OCI-LY7 (cell line): ENCODE measurements around the gene HACE1. TPM values are rescaled to one million over a fixed set of nuclear protein-coding genes. Genes with fewer than 3 reads are reported as not detected.

Experiments
- Bru-seq: library from RNA; stranded (reverse); fragments of 400-500 nt; gene quantifications from one replicate; lab custom pipeline; 2021; lab: Mats Ljungman, UMichigan
- BruChase-seq, 2 experiments: library from RNA; stranded (reverse); fragments of 400-500 nt; gene quantifications; one replicate each; lab custom pipeline; 2021; lab: Mats Ljungman, UMichigan
- BruUV-seq: library from RNA; stranded (reverse); fragments of 400-500 nt; replicated peaks from 2 replicates; lab custom pipeline; 2021; lab: Mats Ljungman, UMichigan
- CTCF ChIA-PET: fragments of 300-600 bp; sonication (Branson Sonifier 250); formaldehyde crosslinking; loops from one replicate; lab custom pipeline; 2022; ENCODE audit warnings: antibody characterized with exemption; ENCODE audit not compliant: unreplicated experiment; lab: Charles Lee
- POLR2A ChIA-PET: fragments of 300-600 bp; sonication (Branson Sonifier 250); formaldehyde crosslinking; loops from one replicate; lab custom pipeline; 2022; ENCODE audit warnings: antibody characterized with exemption; lab: Charles Lee
- DNase-seq: peaks from one replicate; pipeline ENCODE4 v3.0.0-alpha.2; 2015; ENCODE audit warnings: low spot score
- H2AFZ ChIP-seq: fragments of 200-600 bp; sonication (generic), shearing (Covaris generic); 2 replicates; pipeline ENCODE4 v1.6.1; 2014; ENCODE audit warnings: mild to moderate bottlenecking, antibody characterized with exemption, low read length, moderate library complexity
- H3K27ac ChIP-seq: fragments of 200-600 bp; sonication (generic); 2 replicates; pipeline ENCODE4 v1.5.1; 2014; ENCODE audit warnings: mixed run types, low read depth, mild to moderate bottlenecking, moderate library complexity, low read length, inconsistent platforms; ENCODE audit not compliant: poor library complexity, severe bottlenecking
- H3K36me3 ChIP-seq: fragments of 200-600 bp; sonication (generic); 2 replicates; pipeline ENCODE4 v1.6.1; 2014; ENCODE audit warnings: mild to moderate bottlenecking, antibody characterized with exemption, low read length, moderate library complexity, mixed read lengths; ENCODE audit not compliant: insufficient read depth
- H3K4me1 ChIP-seq: fragments of 200-600 bp; sonication (generic); 2 replicates; pipeline ENCODE4 v1.5.1; 2014; ENCODE audit warnings: mild to moderate bottlenecking, low read length; ENCODE audit not compliant: insufficient read depth, poor library complexity, severe bottlenecking
- H3K4me2 ChIP-seq: fragments of 200-600 bp; sonication (generic); 2 replicates; pipeline ENCODE4 v1.6.1; 2014; ENCODE audit warnings: mild to moderate bottlenecking, low read length
- H3K4me3 ChIP-seq: fragments of 200-600 bp; sonication (generic); 2 replicates; pipeline ENCODE4 v1.5.1; 2014; ENCODE audit warnings: mild to moderate bottlenecking, low read depth, low read length; ENCODE audit not compliant: poor library complexity, severe bottlenecking
- H3K79me2 ChIP-seq: fragments of 200-600 bp; sonication (generic); 2 replicates; pipeline ENCODE4 v1.6.1; 2016; ENCODE audit warnings: low read depth, mild to moderate bottlenecking, low read length, moderate library complexity, mixed read lengths; ENCODE audit not compliant: insufficient read depth
- H3K9me2 ChIP-seq: fragments of 200-600 bp; sonication (generic); 2 replicates; pipeline ENCODE4 v1.6.1; 2016; ENCODE audit warnings: mild to moderate bottlenecking, low read length, mixed read lengths; ENCODE audit not compliant: insufficient read depth
- H3K9me3 ChIP-seq: fragments of 200-600 bp; sonication (generic); 2 replicates; pipeline ENCODE4 v1.6.1; 2014; ENCODE audit warnings: mild to moderate bottlenecking, mixed run types, low read length, mixed read lengths
- H4K20me1 ChIP-seq: fragments of 200-600 bp; sonication (generic); 2 replicates; pipeline ENCODE4 v1.6.1; 2014; ENCODE audit warnings: mild to moderate bottlenecking, antibody characterized with exemption, low read length, moderate library complexity, mixed read lengths; ENCODE audit not compliant: insufficient read depth
- EZH2phosphoT487 ChIP-seq: fragments of 200-600 bp; sonication (generic); IDR thresholded peaks from 2 replicates; pipeline ENCODE4 v1.6.1; 2018; ENCODE audit warnings: low read depth, borderline replicate concordance, mild to moderate bottlenecking, mixed run types, antibody characterized with exemption, low read length, moderate library complexity, mixed read lengths
- intact Hi-C: fragments of 100-400 bp; cut with micrococcal nuclease; formaldehyde crosslinking; loops from one replicate; pipeline ENCODE4 v1.10.0; 2022; ENCODE audit not compliant: unreplicated experiment
- long read RNA-seq: library from polyadenylated mRNA; stranded (forward); transcript quantifications from one replicate; pipeline ENCODE4 v2.0.0, GENCODE V29; 2022
- total RNA-seq, 2 experiments: library from RNA; depleted of rRNA in 1 of 2; stranded (reverse); fragments of >200 nt in 1 of 2; shearing (Covaris generic) in 1 of 2; gene quantifications; 2 replicates each; pipeline ENCODE4 v1.2.3, GENCODE V29; 2014 to 2022
- TF ChIP-seq, protein P1 (sequence below): fragments of 200-600 bp; sonication (generic); conservative IDR thresholded peaks from 2 replicates; pipeline ENCODE4 v1.5.1; 2014; ENCODE audit warnings: mild to moderate bottlenecking, antibody characterized with exemption, low read length, moderate library complexity, mixed read lengths

HACE1 gene, protein sequence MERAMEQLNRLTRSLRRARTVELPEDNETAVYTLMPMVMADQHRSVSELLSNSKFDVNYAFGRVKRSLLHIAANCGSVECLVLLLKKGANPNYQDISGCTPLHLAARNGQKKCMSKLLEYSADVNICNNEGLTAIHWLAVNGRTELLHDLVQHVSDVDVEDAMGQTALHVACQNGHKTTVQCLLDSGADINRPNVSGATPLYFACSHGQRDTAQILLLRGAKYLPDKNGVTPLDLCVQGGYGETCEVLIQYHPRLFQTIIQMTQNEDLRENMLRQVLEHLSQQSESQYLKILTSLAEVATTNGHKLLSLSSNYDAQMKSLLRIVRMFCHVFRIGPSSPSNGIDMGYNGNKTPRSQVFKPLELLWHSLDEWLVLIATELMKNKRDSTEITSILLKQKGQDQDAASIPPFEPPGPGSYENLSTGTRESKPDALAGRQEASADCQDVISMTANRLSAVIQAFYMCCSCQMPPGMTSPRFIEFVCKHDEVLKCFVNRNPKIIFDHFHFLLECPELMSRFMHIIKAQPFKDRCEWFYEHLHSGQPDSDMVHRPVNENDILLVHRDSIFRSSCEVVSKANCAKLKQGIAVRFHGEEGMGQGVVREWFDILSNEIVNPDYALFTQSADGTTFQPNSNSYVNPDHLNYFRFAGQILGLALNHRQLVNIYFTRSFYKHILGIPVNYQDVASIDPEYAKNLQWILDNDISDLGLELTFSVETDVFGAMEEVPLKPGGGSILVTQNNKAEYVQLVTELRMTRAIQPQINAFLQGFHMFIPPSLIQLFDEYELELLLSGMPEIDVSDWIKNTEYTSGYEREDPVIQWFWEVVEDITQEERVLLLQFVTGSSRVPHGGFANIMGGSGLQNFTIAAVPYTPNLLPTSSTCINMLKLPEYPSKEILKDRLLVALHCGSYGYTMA
- total RNA-seq (2014; rRNA removed; shearing (Covaris generic)) (16.6 and 22.2 TPM in 2 replicates), total RNA-seq (2022) (22.1 and 24.9 TPM in 2 replicates), Bru-seq, nascent RNA (percentile 69 among the genes with signal in this experiment), BruChase-seq, experiment 1, labeled RNA remaining after a 6-hour chase (percentile 62 among the genes with signal in this experiment), BruChase-seq, experiment 2, labeled RNA remaining after a 2-hour chase (percentile 66 among the genes with signal in this experiment)
- long read RNA-seq, full-length matches to known transcripts, result 23 of 54 reads
- long read RNA-seq, partial matches to known transcripts, result 4 of 54 reads
- long read RNA-seq, other reads (novel, unspliced or antisense), result 27 of 54 reads

DNA sequence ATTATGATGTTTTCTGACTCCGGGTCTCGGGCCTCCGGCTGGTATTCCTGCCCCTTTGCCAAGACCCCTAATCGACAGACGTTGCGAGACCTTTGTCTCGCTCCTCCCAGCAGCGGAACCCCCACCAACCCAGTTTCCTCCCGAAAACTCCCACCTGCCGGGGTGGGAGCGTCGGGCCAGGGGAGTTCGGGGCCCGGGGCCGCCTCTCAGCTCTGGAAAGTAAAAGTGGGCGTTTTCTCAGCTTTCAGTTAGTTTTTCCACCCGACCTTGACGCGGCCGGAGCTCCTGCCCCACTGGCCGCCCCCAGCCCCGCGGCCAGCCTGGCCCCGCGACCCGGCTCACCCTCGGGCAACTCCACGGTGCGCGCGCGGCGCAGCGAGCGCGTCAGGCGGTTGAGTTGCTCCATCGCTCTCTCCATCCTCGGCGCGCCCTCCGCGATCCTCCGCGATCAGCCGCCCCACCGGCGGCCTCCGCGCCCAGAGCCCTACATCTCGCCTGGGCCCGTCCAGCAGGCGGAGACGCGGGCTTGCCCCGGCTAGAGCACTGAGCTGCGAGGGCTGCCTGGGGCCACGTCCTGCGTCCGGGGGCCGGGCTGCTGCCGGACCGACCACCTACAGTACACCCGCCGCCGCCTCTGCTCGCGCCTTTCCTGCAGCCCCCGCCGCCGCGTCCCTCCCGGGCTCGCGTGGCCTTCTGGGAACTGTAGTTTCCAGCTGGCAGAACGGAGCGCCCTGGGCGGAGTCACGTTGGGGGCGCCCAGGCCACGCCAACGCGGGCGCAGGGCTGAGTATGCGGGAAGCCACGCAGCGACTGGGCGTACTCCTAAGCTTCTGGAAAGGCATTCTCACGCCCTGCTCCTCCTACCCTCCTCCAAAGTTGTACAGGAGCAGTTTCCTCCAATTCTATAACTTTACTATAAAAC, at the start of gene HACE1:
Gene HACE1 (minus strand): TSS at position 695 of the 922 bp plus-strand sequence. CDS start 277 bp downstream, at position 418.
- Histone ChIP-seq H3K27ac (peak within 1 kb of the TSS; percentile 10), H3K9me2 (no peaks in the 10 kb centered on the region), H3K79me2 (peaks cover 8% of the 10 kb centered on the region; the same call in 1 of the 2 replicates), H3K4me1 (peaks cover 8% of the 10 kb centered on the region), H2AFZ (peak within 1 kb of the TSS; percentile 88), H3K9me3 (no peaks in the 10 kb centered on the region), H4K20me1 (no peaks in the 10 kb centered on the region), H3K4me2 (peak within 1 kb of the TSS; percentile 81), H3K4me3 (peak within 1 kb of the TSS; percentile 85), H3K36me3 (no peaks in the 10 kb centered on the region)
- BruUV-seq, result no TSS peak
- intact Hi-C loops, result loop anchor here (10.0 kb wide), 1 partner anchor 545 kb away; the partner anchor contains the start of gene PREP
- TF ChIP-seq, protein P1, sequence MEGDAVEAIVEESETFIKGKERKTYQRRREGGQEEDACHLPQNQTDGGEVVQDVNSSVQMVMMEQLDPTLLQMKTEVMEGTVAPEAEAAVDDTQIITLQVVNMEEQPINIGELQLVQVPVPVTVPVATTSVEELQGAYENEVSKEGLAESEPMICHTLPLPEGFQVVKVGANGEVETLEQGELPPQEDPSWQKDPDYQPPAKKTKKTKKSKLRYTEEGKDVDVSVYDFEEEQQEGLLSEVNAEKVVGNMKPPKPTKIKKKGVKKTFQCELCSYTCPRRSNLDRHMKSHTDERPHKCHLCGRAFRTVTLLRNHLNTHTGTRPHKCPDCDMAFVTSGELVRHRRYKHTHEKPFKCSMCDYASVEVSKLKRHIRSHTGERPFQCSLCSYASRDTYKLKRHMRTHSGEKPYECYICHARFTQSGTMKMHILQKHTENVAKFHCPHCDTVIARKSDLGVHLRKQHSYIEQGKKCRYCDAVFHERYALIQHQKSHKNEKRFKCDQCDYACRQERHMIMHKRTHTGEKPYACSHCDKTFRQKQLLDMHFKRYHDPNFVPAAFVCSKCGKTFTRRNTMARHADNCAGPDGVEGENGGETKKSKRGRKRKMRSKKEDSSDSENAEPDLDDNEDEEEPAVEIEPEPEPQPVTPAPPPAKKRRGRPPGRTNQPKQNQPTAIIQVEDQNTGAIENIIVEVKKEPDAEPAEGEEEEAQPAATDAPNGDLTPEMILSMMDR, result no peak; the same call in 1 of the 2 replicates
- no peak for TF ChIP-seq EZH2phosphoT487
- POLR2A ChIA-PET, result interaction anchor here (0.5 to 1.7 kb wide), 7 partner anchors 8 to 138 kb away, joined by 3 to 6 read pairs (median 3); no protein-coding TSS in a partner anchor
- DNase-seq, result peak; percentile 88
- CTCF ChIA-PET, result no interaction called here

DNA sequence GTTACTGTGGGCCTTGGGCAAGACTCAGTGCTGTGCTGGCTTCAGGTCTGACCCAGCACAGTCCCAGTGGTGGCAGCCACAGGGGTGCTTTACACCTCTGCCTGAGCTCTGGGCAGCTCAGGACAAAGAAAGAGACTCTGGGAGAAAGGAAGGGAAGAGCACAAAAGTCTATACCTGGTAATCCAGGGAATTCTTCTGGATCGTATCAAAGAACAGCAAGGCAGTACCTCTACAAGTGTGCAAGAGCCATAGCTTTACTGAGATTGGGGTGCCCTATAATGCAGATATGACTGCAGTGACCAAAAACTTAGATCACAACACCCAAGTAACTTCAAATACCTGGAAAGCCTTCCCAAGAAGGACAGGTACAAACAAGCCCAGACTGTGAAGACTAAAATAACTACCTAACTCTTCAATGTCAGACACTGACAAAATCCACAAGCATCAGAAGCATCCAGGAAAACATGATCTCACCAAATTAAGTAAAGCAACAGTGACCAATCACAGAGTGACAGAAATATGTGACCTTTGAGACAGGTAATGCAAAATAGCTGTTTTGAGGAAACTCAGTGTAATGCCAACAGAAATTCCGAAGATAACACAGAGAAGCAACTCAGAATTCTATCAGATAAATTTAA, 49.3 kb upstream of the HACE1 start:
- no peaks in the 10 kb centered on the region for H3K9me3 ChIP-seq
- TF ChIP-seq, protein P1, result no peak
- TF ChIP-seq EZH2phosphoT487, result no peak
- no peaks in the 10 kb centered on the region for H3K9me2 ChIP-seq
- H4K20me1 ChIP-seq, result no peaks in the 10 kb centered on the region
- no peak overlapping the region for H3K4me3 ChIP-seq
- no peaks in the 10 kb centered on the region for H3K79me2 ChIP-seq
- H3K4me2 ChIP-seq, result no peak overlapping the region
- DNase-seq, result no peak
- no peaks in the 10 kb centered on the region for H3K4me1 ChIP-seq
- no TSS peak for BruUV-seq
- POLR2A ChIA-PET, result no interaction called here
- no peak overlapping the region for H2AFZ ChIP-seq
- CTCF ChIA-PET, result no interaction called here
- intact Hi-C loops, result no loop called here
- H3K36me3 ChIP-seq, result no peaks in the 10 kb centered on the region
- no peak overlapping the region for H3K27ac ChIP-seq
